OCI-LY7 (cell line): ENCODE measurements around the gene MRFAP1L1.

Experiments
- CTCF ChIP-seq: fragments of 200-600 bp; sonication (generic); conservative IDR thresholded peaks from 2 replicates; pipeline ENCODE4 v1.5.1; 2014; ENCODE audit warnings: mild to moderate bottlenecking, antibody characterized with exemption, low read length, moderate library complexity, mixed read lengths
- EZH2phosphoT487 ChIP-seq: fragments of 200-600 bp; sonication (generic); IDR thresholded peaks from 2 replicates; pipeline ENCODE4 v1.6.1; 2018; ENCODE audit warnings: low read depth, borderline replicate concordance, mild to moderate bottlenecking, mixed run types, antibody characterized with exemption, low read length, moderate library complexity, mixed read lengths

- no peak for TF ChIP-seq CTCF
- no peak for TF ChIP-seq EZH2phosphoT487
Observed at GRCh38 chr4:6682862-6683590, 26.6 kb downstream of the MRFAP1L1 start.
